Loucy (cell line): ENCODE measurements around the gene ZDHHC18.

ENCODE experiments used
- H2AFZ ChIP-seq: fragments of 200-600 bp; sonication (generic); 2 replicates; pipeline ENCODE4 v1.6.0; 2016; ENCODE audit warnings: antibody characterized with exemption, mild to moderate bottlenecking, low read length, moderate library complexity
- H3F3A ChIP-seq: fragments of 200-600 bp; 2 replicates; pipeline ENCODE4 v1.6.0; 2016; ENCODE audit warnings: antibody characterized with exemption, low read depth, mild to moderate bottlenecking
- H3K27me3 ChIP-seq: fragments of 200-600 bp; sonication (generic); 2 replicates; pipeline ENCODE4 v1.6.1; 2014; ENCODE audit warnings: low read length, mild to moderate bottlenecking; ENCODE audit not compliant: insufficient read depth, poor library complexity, severe bottlenecking
- H3K36me3 ChIP-seq: fragments of 200-600 bp; sonication (generic); 2 replicates; pipeline ENCODE4 v1.6.1; 2016; ENCODE audit warnings: low read length; ENCODE audit not compliant: insufficient read depth
- H3K4me1 ChIP-seq: fragments of 200-600 bp; sonication (generic); 2 replicates; pipeline ENCODE4 v1.5.1; 2014; ENCODE audit warnings: low read length, mild to moderate bottlenecking; ENCODE audit not compliant: insufficient read depth, poor library complexity, severe bottlenecking
- H3K4me2 ChIP-seq: fragments of 200-600 bp; sonication (generic); 2 replicates; pipeline ENCODE4 v1.6.0; 2014; ENCODE audit warnings: antibody characterized with exemption, low read length, low read depth, mild to moderate bottlenecking; ENCODE audit not compliant: poor library complexity, severe bottlenecking
- H3K4me3 ChIP-seq: fragments of 200-600 bp; sonication (generic); 2 replicates; pipeline ENCODE4 v1.5.1; 2014; ENCODE audit warnings: low read length, mild to moderate bottlenecking, mixed read lengths; ENCODE audit not compliant: poor library complexity, severe bottlenecking
- H3K79me2 ChIP-seq: fragments of 200-600 bp; sonication (generic); 2 replicates; pipeline ENCODE4 v1.6.1; 2014; ENCODE audit warnings: low read length; ENCODE audit not compliant: insufficient read depth
- H3K9ac ChIP-seq: fragments of 200-600 bp; sonication (generic); 2 replicates; pipeline ENCODE4 v1.6.0; 2014; ENCODE audit warnings: mild to moderate bottlenecking, low read depth, low read length, moderate library complexity; ENCODE audit not compliant: poor library complexity, severe bottlenecking
- H3K9me2 ChIP-seq: fragments of 200-600 bp; sonication (generic); replicated peaks from 2 replicates; pipeline ENCODE4 v1.6.1; 2016; ENCODE audit warnings: low read depth, low read length, mixed read lengths
- H3K9me3 ChIP-seq: fragments of 200-600 bp; sonication (generic); 2 replicates; pipeline ENCODE4 v1.6.1; 2014; ENCODE audit warnings: mild to moderate bottlenecking, antibody characterized with exemption, low read length, low read depth; ENCODE audit not compliant: insufficient read depth
- H4K20me1 ChIP-seq: fragments of 200-600 bp; sonication (generic); 2 replicates; pipeline ENCODE4 v1.6.0; 2014; ENCODE audit warnings: antibody characterized with exemption, low read length, mild to moderate bottlenecking; ENCODE audit not compliant: insufficient read depth, poor library complexity, severe bottlenecking
- EZH2phosphoT487 ChIP-seq: fragments of 200-600 bp; IDR thresholded peaks from 2 replicates; pipeline ENCODE4 v1.6.1; 2018; ENCODE audit warnings: antibody characterized with exemption, mild to moderate bottlenecking, moderate library complexity, borderline replicate concordance
- TF ChIP-seq, protein P1 (sequence below): fragments of 200-600 bp; sonication (generic); conservative IDR thresholded peaks from 2 replicates; pipeline ENCODE4 v1.5.1; 2014; ENCODE audit warnings: mild to moderate bottlenecking, antibody characterized with exemption, low read length

The ZDHHC18 gene

DNA sequence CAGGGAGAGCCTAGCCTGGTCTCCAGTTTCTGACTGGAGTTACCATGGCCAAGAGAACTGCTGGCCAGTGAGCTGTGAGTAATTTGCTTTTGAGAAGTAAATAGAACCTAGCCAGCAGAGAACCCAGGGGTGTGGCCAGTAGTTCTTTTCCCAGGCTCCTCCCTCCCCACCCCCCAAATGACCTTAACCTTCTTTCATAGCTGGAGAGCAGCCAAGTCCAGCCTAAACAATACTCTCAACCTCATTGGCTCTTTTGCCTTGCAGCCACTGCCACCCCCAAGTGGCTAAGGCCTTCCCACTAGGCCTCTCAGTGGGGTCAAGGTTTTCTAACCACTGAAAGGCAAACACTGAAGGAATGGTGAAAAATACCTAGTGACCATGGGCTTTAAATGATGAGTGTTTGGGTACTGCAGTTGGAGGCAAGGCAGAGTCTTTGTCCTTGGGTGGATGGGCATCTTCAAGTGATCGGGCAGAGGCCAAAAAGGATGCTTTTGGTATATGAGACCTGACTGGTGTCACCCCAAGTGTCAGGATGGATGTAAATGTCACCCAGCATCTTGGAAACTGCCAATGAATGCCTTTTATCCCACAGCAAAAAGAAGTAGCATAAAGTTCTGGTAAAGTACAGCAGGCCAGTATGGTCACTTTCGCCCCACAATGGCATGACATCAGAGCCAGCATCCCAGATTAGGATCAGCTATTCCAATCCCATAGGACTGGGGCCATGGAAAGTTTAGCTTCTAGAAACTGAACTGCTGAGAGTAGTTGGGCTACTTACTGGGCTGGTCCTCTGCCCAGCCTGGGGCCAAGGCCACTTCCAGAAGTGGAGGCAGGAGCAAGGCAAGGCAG is 42.2 kb upstream of the ZDHHC18 start:
- no peaks in the 10 kb centered on the region for H3K9me3 ChIP-seq
- H2AFZ ChIP-seq, result no peak overlapping the region
- H3K9me2 ChIP-seq, result no peaks in the 10 kb centered on the region
- peaks cover 37% of the 10 kb centered on the region; the same call in 1 of the 2 replicates for H3K36me3 ChIP-seq
- no peak overlapping the region for H3K4me3 ChIP-seq
- H3K4me1 ChIP-seq, result peaks cover 52% of the 10 kb centered on the region
- TF ChIP-seq, protein P1, sequence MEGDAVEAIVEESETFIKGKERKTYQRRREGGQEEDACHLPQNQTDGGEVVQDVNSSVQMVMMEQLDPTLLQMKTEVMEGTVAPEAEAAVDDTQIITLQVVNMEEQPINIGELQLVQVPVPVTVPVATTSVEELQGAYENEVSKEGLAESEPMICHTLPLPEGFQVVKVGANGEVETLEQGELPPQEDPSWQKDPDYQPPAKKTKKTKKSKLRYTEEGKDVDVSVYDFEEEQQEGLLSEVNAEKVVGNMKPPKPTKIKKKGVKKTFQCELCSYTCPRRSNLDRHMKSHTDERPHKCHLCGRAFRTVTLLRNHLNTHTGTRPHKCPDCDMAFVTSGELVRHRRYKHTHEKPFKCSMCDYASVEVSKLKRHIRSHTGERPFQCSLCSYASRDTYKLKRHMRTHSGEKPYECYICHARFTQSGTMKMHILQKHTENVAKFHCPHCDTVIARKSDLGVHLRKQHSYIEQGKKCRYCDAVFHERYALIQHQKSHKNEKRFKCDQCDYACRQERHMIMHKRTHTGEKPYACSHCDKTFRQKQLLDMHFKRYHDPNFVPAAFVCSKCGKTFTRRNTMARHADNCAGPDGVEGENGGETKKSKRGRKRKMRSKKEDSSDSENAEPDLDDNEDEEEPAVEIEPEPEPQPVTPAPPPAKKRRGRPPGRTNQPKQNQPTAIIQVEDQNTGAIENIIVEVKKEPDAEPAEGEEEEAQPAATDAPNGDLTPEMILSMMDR, result no peak
- no peak for TF ChIP-seq EZH2phosphoT487
- H3K4me2 ChIP-seq, result peak overlapping the region; percentile 99
- H3K9ac ChIP-seq, result peak overlapping the region; percentile 22
- peaks cover 14% of the 10 kb centered on the region for H3F3A ChIP-seq
- H4K20me1 ChIP-seq, result peaks cover 7% of the 10 kb centered on the region
- H3K27me3 ChIP-seq, result no peaks in the 10 kb centered on the region
- peaks cover 15% of the 10 kb centered on the region for H3K79me2 ChIP-seq

DNA sequence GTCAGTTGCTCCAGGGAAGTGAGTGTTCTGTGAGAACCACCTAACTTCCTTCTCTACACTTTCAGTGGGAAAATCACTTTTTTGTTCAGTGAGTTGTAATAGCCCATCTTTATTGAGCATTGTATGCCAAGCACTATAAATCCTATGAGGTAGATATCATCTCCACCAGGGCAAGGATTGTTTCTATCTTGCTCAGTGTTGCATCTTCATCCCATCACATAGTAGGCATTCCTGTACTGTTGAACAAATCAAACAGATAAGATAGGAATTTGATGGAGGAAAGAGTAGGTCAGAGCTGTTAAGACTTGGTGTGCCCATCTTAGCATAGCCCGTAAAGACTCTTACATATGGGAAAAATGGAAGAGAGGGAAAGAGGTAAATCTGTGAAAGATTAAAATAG is 41.6 kb upstream of the ZDHHC18 start:
- peaks cover 31% of the 10 kb centered on the region; the same call in 1 of the 2 replicates for H3K36me3 ChIP-seq
- no peaks in the 10 kb centered on the region for H3K9me2 ChIP-seq
- H3K79me2 ChIP-seq, result peaks cover 21% of the 10 kb centered on the region
- H3K9me3 ChIP-seq, result no peaks in the 10 kb centered on the region
- H4K20me1 ChIP-seq, result peaks cover 11% of the 10 kb centered on the region
- peak overlapping the region; percentile 99 for H3K9ac ChIP-seq
- no peaks in the 10 kb centered on the region for H3K27me3 ChIP-seq
- peaks cover 14% of the 10 kb centered on the region for H3F3A ChIP-seq
- H2AFZ ChIP-seq, result no peak overlapping the region
- H3K4me1 ChIP-seq, result peaks cover 58% of the 10 kb centered on the region
- TF ChIP-seq, protein P1, result no peak
- TF ChIP-seq EZH2phosphoT487, result no peak
- no peak overlapping the region for H3K4me3 ChIP-seq
- peak overlapping the region; percentile 99 for H3K4me2 ChIP-seq

DNA sequence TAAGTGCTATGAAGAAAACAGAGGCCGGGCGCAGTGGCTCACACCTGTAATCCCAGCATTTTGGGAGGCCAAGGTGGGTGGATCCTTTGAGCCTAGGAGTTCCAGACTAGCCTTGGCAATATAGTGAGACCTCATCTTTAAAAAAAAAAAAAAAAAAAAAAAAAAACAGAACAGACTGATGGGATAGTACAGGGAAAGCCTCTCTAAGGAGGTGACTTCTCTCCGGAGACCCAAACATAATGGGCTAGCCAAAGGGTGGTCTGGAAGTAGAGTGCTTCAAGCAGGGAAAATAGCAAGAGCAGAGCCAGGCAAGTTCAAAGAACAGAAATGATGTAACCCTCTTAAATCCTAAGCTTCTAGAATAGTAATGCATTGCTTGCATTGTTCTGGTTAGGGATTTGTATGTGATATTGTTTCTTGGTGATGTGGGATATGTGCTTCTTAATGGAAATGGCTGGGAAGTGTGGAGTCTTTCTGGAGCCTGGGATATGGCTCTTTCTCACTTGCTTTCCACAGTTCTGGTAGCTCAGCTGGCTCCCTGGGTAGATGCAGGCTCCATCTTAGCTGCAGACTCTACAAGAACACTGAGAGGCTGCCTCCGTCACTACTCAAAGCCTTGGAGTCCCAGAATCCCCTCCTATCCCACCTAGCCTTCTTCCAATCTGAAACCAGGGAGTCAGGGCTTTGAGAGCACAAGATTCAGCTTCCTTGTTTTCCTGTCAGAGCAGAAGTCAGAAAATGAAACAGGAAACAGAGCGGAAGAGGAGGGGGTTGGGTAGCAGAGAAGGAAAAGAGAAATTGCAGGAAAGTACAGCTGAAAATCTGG is 40.7 kb upstream of the ZDHHC18 start:
- Histone ChIP-seq H3K4me3 (peak overlapping the region; percentile 81), H3K9me3 (no peaks in the 10 kb centered on the region), H3K9me2 (no peaks in the 10 kb centered on the region), H3K4me2 (peak overlapping the region; percentile 99), H3F3A (peaks cover 14% of the 10 kb centered on the region), H3K79me2 (peaks cover 26% of the 10 kb centered on the region), H3K36me3 (peaks cover 21% of the 10 kb centered on the region; the same call in 1 of the 2 replicates), H3K27me3 (no peaks in the 10 kb centered on the region), H4K20me1 (peaks cover 7% of the 10 kb centered on the region), H3K9ac (peak overlapping the region; percentile 99), H2AFZ (no peak overlapping the region), H3K4me1 (peaks cover 68% of the 10 kb centered on the region)
- TF ChIP-seq, protein P1, result no peak
- TF ChIP-seq EZH2phosphoT487, result no peak
